ENCODE data around the gene PFKP. TPM values are rescaled to one million over a fixed set of nuclear protein-coding genes. Genes with fewer than 3 reads are reported as not detected.

Gene PFKP
- total RNA-seq, 1 donor from 2014 or later = 55.2 TPM

GRCh38 chr10:3122486-3123205, 55.3 kb downstream of the PFKP start:
- TF ChIP-seq EZH2phosphoT487 (IDR thresholded peaks at IDR 0.05) (no peak), EZH2 (IDR thresholded peaks at IDR 0.05) (no peak)
- TF ChIP-seq, protein P1, sequence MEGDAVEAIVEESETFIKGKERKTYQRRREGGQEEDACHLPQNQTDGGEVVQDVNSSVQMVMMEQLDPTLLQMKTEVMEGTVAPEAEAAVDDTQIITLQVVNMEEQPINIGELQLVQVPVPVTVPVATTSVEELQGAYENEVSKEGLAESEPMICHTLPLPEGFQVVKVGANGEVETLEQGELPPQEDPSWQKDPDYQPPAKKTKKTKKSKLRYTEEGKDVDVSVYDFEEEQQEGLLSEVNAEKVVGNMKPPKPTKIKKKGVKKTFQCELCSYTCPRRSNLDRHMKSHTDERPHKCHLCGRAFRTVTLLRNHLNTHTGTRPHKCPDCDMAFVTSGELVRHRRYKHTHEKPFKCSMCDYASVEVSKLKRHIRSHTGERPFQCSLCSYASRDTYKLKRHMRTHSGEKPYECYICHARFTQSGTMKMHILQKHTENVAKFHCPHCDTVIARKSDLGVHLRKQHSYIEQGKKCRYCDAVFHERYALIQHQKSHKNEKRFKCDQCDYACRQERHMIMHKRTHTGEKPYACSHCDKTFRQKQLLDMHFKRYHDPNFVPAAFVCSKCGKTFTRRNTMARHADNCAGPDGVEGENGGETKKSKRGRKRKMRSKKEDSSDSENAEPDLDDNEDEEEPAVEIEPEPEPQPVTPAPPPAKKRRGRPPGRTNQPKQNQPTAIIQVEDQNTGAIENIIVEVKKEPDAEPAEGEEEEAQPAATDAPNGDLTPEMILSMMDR (IDR thresholded peaks at IDR 0.05) = no peak
- H3K36me3 ChIP-seq = no peaks in the 10 kb centered on the region

GRCh38 chr10:3123571-3124411, 56.4 kb downstream of the PFKP start:
- no peak for DNase-seq (ENCODE audit: low spot score)
- Mint-ChIP-seq H3K4me1 (peaks cover 7% of the 10 kb centered on the region), H3K4me3 (no peak overlapping the region), H3K9me3 (no peaks in the 10 kb centered on the region), H3K36me3 (peaks cover 5% of the 10 kb centered on the region), H3K27ac (no peak overlapping the region), H3K27me3 (ENCODE audit: insufficient read depth, low read depth) (peaks cover 3% of the 10 kb centered on the region)
- no peak for TF ChIP-seq EZH2phosphoT487 (IDR thresholded peaks at IDR 0.05)
- TF ChIP-seq EZH2 (IDR thresholded peaks at IDR 0.05) = no peak
- TF ChIP-seq, protein P1 (IDR thresholded peaks at IDR 0.05) = no peak
- no peak overlapping the region for H3K4me3 ChIP-seq
- H3K9ac ChIP-seq = no peak overlapping the region
- no peaks in the 10 kb centered on the region for H4K20me1 ChIP-seq (ENCODE audit: low read depth)
- H3F3A ChIP-seq (ENCODE audit: low read depth) = no peaks in the 10 kb centered on the region
- H3K27ac ChIP-seq = no peak overlapping the region
- no peaks in the 10 kb centered on the region for H3K9me3 ChIP-seq (ENCODE audit: low read depth)
- no peak overlapping the region for H3K4me2 ChIP-seq
- no peaks in the 10 kb centered on the region for H3K36me3 ChIP-seq
- H3K27me3 ChIP-seq = no peaks in the 10 kb centered on the region
- H3K4me1 ChIP-seq = peaks cover 13% of the 10 kb centered on the region
- no peaks in the 10 kb centered on the region for H3K79me2 ChIP-seq (ENCODE audit: low read depth)
- no peak overlapping the region for H2AFZ ChIP-seq (replicated peaks)

More at GRCh38 chr10:3122486-3123205, 55.3 kb downstream of the PFKP start:
- Histone ChIP-seq H3K27me3 (no peaks in the 10 kb centered on the region), H2AFZ (replicated peaks) (no peak overlapping the region), H4K20me1 (ENCODE audit: low read depth) (no peaks in the 10 kb centered on the region), H3F3A (ENCODE audit: low read depth) (no peaks in the 10 kb centered on the region), H3K9me3 (ENCODE audit: low read depth) (no peaks in the 10 kb centered on the region), H3K27ac (no peak overlapping the region), H3K9ac (no peak overlapping the region), H3K4me2 (no peak overlapping the region), H3K79me2 (ENCODE audit: low read depth) (no peaks in the 10 kb centered on the region), H3K4me1 (peaks cover 13% of the 10 kb centered on the region), H3K4me3 (no peak overlapping the region)
- Mint-ChIP-seq H3K27me3 (ENCODE audit: insufficient read depth, low read depth) (peaks cover 3% of the 10 kb centered on the region), H3K9me3 (no peaks in the 10 kb centered on the region), H3K36me3 (peaks cover 12% of the 10 kb centered on the region), H3K27ac (no peak overlapping the region), H3K4me3 (no peak overlapping the region), H3K4me1 (peaks cover 5% of the 10 kb centered on the region)
- no peak for DNase-seq (ENCODE audit: low spot score)

- Histone ChIP-seq H4K20me1 (ENCODE audit: low read depth) (no peaks in the 10 kb centered on the region), H3K36me3 (no peaks in the 10 kb centered on the region), H3K4me1 (peaks cover 13% of the 10 kb centered on the region), H3K79me2 (ENCODE audit: low read depth) (no peaks in the 10 kb centered on the region), H2AFZ (replicated peaks) (no peak overlapping the region), H3F3A (ENCODE audit: low read depth) (no peaks in the 10 kb centered on the region), H3K27ac (no peak overlapping the region), H3K4me3 (no peak overlapping the region), H3K9me3 (ENCODE audit: low read depth) (no peaks in the 10 kb centered on the region), H3K27me3 (no peaks in the 10 kb centered on the region), H3K4me2 (no peak overlapping the region), H3K9ac (no peak overlapping the region)
- peaks cover 7% of the 10 kb centered on the region for H3K4me1 Mint-ChIP-seq
- no peak for DNase-seq (ENCODE audit: low spot score)
- no peak overlapping the region for H3K4me3 Mint-ChIP-seq
- H3K27me3 Mint-ChIP-seq (ENCODE audit: insufficient read depth, low read depth) = peaks cover 3% of the 10 kb centered on the region
- TF ChIP-seq EZH2 (IDR thresholded peaks at IDR 0.05) (no peak), EZH2phosphoT487 (IDR thresholded peaks at IDR 0.05) (no peak)
- TF ChIP-seq, protein P1 (IDR thresholded peaks at IDR 0.05) = no peak
- peaks cover 8% of the 10 kb centered on the region for H3K36me3 Mint-ChIP-seq
- no peak overlapping the region for H3K27ac Mint-ChIP-seq
- H3K9me3 Mint-ChIP-seq = no peaks in the 10 kb centered on the region
Observed at GRCh38 chr10:3124412-3125175, 57.2 kb downstream of the PFKP start.

Measured in neural progenitor cell (in vitro differentiated cells).